Left ventricle myocardium inferior (tissue), 1 donor: ENCODE results near the gene PGBD5. TPM values are rescaled to one million over a fixed set of nuclear protein-coding genes. Genes with fewer than 3 reads are reported as not detected.

Source experiments
- DNase-seq: peaks from one replicate; pipeline ENCODE4 v3.0.0-alpha.2; 2020
- H3K27ac ChIP-seq: fragments of 200-600 bp; replicated peaks from 2 replicates; pipeline ENCODE4 v1.8.0; 2021
- H3K27me3 ChIP-seq: fragments of 200-600 bp; 2 replicates; pipeline ENCODE4 v1.8.0; 2021; ENCODE audit warnings: low read depth
- H3K36me3 ChIP-seq: fragments of 200-600 bp; 2 replicates; pipeline ENCODE4 v1.8.0; 2021
- H3K4me1 ChIP-seq: fragments of 200-600 bp; 2 replicates; pipeline ENCODE4 v1.8.0; 2021
- H3K4me3 ChIP-seq: fragments of 200-600 bp; 2 replicates; pipeline ENCODE4 v1.8.0; 2021; ENCODE audit warnings: mild to moderate bottlenecking, moderate library complexity
- H3K9me3 ChIP-seq: fragments of 200-600 bp; replicated peaks from 2 replicates; pipeline ENCODE4 v1.8.0; 2021
- CTCF ChIP-seq: fragments of 200-600 bp; IDR thresholded peaks from 2 replicates; pipeline ENCODE4 v1.8.0; 2021; ENCODE audit warnings: antibody characterized with exemption, mild to moderate bottlenecking, borderline replicate concordance
- intact Hi-C: fragments of 100-400 bp; cut with micrococcal nuclease; formaldehyde crosslinking; loops from one replicate; pipeline ENCODE4 v1.11.0; 2022
- total RNA-seq: library from RNA; stranded (reverse); fragmentation: NEBNext Ultra II Directional; extraction: Animal tissue kit (Norgen Biotek cat#: 25700); gene quantifications from one replicate; pipeline ENCODE4 v1.2.1, GENCODE V29; 2021
- donor health status: DM: no; HTN: yes; CAD: no; lungs with severe emphysema.

The PGBD5 gene
- total RNA-seq, 1 donor from 2014 or later = 10.6 TPM

- DNase-seq = no peak
- intact Hi-C loops = no loop called here
- no peaks in the 10 kb centered on the region for H3K27me3 ChIP-seq
- H3K9me3 ChIP-seq = no peaks in the 10 kb centered on the region
- H3K4me3 ChIP-seq = no peak overlapping the region
- no peak for TF ChIP-seq CTCF
- no peak overlapping the region for H3K27ac ChIP-seq
- H3K4me1 ChIP-seq = peaks cover 18% of the 10 kb centered on the region
- no peaks in the 10 kb centered on the region for H3K36me3 ChIP-seq
Observed at GRCh38 chr1:230303822-230304221, 122.3 kb downstream of the PGBD5 start.

GRCh38 chr1:230303069-230303468 is 123.1 kb downstream of the PGBD5 start:
- peaks cover 14% of the 10 kb centered on the region for H3K4me1 ChIP-seq
- intact Hi-C loops = no loop called here
- no peak overlapping the region for H3K4me3 ChIP-seq
- H3K9me3 ChIP-seq = no peaks in the 10 kb centered on the region
- no peaks in the 10 kb centered on the region for H3K27me3 ChIP-seq
- H3K27ac ChIP-seq = no peak overlapping the region
- H3K36me3 ChIP-seq = no peaks in the 10 kb centered on the region
- DNase-seq = no peak
- TF ChIP-seq CTCF = no peak

GRCh38 chr1:230301822-230302221 is 124.3 kb downstream of the PGBD5 start:
- no peak for DNase-seq
- no peak overlapping the region for H3K27ac ChIP-seq

GRCh38 chr1:230301322-230301721 is 124.8 kb downstream of the PGBD5 start:
- H3K9me3 ChIP-seq = no peaks in the 10 kb centered on the region
- no peaks in the 10 kb centered on the region for H3K36me3 ChIP-seq
- no peak overlapping the region for H3K27ac ChIP-seq
- H3K27me3 ChIP-seq = no peaks in the 10 kb centered on the region
- intact Hi-C loops = no loop called here
- H3K4me3 ChIP-seq = no peak overlapping the region
- peaks cover 10% of the 10 kb centered on the region for H3K4me1 ChIP-seq
- no peak for TF ChIP-seq CTCF
- DNase-seq = no peak

More at GRCh38 chr1:230301822-230302221, 124.3 kb downstream of the PGBD5 start:
- Histone ChIP-seq H3K4me3 (no peak overlapping the region), H3K36me3 (no peaks in the 10 kb centered on the region), H3K4me1 (peaks cover 10% of the 10 kb centered on the region), H3K27me3 (no peaks in the 10 kb centered on the region), H3K9me3 (no peaks in the 10 kb centered on the region)
- TF ChIP-seq CTCF = no peak
- intact Hi-C loops = no loop called here

- no peak for DNase-seq
- H3K4me3 ChIP-seq = no peak overlapping the region
- peaks cover 6% of the 10 kb centered on the region for H3K27me3 ChIP-seq
- no peak overlapping the region for H3K27ac ChIP-seq
- no peaks in the 10 kb centered on the region for H3K9me3 ChIP-seq
- H3K36me3 ChIP-seq = no peaks in the 10 kb centered on the region
- peaks cover 10% of the 10 kb centered on the region for H3K4me1 ChIP-seq
- no peak for TF ChIP-seq CTCF
- intact Hi-C loops = no loop called here
Observed at GRCh38 chr1:230300322-230301301, 125.5 kb downstream of the PGBD5 start.
